LNCaP clone FGC (cell line): ENCODE data around the gene EFNA5.

ENCODE experiments used
- DNase-seq: peaks from one replicate; pipeline ENCODE4 v3.0.0-alpha.2; 2011; ENCODE audit warnings: low read depth
- H3K4me3 ChIP-seq: 2 replicates; pipeline ENCODE4 v1.5.1; 2011; ENCODE audit warnings: mild to moderate bottlenecking, low read depth, low read length, control low read depth
- TF ChIP-seq, protein P1 (sequence below): IDR thresholded peaks from 2 replicates; pipeline ENCODE4 v1.5.1; 2012; ENCODE audit warnings: mild to moderate bottlenecking; ENCODE audit not compliant: control insufficient read depth, insufficient read depth; ENCODE audit errors: extremely low read depth

EFNA5 gene

DNA sequence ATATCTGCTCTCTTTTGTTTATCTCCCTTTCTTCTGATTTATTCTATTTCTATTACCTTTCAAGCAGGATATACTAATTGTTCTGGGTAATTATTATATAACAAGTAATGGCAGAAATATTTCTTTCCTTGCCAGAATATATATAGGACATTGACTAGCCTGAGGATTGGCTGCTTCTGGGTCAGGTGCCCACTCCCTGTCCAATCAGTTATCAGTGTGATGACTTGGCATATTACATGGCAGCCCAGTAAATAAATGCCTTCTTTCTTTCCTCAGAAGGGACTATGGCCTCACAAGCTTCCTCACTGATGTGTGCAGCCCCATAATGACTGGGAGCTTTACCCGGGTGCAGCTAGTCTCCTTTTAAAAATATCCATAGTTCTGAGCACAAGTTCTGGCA is 301.1 kb downstream of the EFNA5 start:
- DNase-seq, result no peak
- H3K4me3 ChIP-seq, result no peak overlapping the region
- TF ChIP-seq, protein P1, sequence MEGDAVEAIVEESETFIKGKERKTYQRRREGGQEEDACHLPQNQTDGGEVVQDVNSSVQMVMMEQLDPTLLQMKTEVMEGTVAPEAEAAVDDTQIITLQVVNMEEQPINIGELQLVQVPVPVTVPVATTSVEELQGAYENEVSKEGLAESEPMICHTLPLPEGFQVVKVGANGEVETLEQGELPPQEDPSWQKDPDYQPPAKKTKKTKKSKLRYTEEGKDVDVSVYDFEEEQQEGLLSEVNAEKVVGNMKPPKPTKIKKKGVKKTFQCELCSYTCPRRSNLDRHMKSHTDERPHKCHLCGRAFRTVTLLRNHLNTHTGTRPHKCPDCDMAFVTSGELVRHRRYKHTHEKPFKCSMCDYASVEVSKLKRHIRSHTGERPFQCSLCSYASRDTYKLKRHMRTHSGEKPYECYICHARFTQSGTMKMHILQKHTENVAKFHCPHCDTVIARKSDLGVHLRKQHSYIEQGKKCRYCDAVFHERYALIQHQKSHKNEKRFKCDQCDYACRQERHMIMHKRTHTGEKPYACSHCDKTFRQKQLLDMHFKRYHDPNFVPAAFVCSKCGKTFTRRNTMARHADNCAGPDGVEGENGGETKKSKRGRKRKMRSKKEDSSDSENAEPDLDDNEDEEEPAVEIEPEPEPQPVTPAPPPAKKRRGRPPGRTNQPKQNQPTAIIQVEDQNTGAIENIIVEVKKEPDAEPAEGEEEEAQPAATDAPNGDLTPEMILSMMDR, result no peak

DNA sequence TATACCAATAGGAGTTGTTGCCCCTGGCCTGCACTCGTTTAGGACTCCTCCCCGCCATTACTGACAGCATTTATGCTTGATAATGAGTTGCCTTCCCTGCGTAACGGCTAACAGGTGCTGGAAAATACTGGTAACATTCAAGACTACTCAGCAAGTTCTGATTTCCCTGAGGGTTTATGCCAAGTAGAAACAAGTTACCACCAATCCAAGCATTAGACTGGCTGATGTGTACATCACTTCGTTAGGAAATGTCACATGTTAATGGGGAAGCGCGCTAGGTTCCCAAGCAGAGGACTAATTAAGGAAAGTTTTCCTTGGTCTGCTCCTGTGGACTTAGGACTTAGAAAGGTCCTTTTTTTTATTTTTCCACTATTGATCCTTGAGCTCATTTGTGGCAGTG is 302.1 kb downstream of the EFNA5 start:
- TF ChIP-seq, protein P1, result no peak
- DNase-seq, result no peak
- no peak overlapping the region for H3K4me3 ChIP-seq

DNA sequence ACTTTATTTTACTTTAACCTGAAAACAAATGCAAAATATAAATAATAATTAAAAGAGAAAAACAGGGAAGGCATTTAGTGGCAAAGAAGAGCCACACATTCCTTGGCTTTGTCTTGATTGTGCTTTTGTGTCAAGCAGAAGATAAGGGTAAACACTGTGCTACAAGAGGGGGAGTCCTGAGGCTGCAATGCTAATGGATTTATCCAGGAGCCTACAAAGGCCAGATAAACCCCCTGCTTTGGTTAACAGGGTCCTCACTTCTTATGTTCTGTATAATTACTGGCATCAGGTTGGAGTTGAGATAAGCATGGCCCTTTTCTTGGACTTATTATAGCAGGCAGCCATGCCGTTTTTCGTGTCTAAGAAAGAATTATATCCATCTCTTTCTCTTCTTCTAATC is 302.8 kb downstream of the EFNA5 start:
- H3K4me3 ChIP-seq, result no peak overlapping the region
- TF ChIP-seq, protein P1, result no peak
- DNase-seq, result no peak

DNA sequence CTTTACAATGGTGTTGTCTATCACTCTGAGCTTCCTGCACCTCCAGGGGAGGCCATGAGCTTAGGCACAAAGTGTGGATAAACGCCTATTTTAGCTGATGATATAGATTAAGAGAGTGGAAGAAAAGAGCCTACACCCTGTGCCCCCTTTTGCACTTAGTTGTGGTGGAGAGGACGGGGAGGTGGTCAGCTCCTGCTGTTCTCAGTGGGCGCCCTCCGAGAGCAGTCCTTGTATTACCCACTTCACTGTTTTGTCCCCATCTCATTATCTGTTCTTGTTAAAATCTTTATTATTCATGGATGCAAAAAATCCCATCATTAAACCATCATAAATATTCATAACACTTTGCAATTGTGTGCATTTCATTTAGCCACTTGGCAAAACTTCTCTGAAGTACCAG is 303.3 kb downstream of the EFNA5 start:
- no peak overlapping the region for H3K4me3 ChIP-seq
- TF ChIP-seq, protein P1, result no peak
- DNase-seq, result no peak

DNA sequence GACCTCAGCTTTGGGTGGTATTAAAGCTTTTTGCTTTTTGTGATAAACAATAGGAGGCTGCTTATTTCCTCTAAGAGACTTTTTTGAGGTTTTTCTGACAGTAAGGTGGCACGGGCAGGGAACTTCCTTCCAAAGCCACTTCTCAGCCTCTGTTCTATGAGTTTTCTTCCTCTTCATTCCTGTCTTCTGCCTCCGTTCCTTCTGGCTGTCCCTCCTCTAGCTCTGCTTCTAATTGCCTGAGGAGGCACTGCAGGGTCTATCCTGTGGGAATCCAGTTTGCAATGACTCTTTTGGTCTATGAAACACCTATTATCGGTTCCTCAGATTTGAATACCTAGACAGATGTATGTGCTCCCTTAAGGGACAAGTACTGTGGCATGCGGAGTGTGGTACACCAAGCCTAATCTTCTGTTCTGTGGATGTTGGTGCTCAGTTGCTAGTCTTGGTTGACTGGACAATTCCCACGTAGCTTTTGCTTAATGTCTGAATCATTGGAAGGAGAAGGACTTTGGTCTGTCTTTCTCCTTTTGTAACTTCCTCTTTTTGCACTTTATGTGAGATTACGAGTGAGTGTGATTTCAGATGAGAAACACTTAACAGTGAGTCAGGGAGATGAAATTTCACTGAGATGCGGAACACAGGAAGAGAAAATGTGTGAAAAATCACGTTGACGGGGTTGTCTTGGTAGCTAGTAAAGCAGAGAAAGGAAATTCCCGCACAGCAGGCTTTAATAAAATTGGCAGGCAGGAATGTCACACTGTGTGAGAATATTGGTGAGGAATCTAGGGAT is 305.2 kb downstream of the EFNA5 start:
- DNase-seq, result no peak
- H3K4me3 ChIP-seq, result no peak overlapping the region
- TF ChIP-seq, protein P1, result no peak

DNA sequence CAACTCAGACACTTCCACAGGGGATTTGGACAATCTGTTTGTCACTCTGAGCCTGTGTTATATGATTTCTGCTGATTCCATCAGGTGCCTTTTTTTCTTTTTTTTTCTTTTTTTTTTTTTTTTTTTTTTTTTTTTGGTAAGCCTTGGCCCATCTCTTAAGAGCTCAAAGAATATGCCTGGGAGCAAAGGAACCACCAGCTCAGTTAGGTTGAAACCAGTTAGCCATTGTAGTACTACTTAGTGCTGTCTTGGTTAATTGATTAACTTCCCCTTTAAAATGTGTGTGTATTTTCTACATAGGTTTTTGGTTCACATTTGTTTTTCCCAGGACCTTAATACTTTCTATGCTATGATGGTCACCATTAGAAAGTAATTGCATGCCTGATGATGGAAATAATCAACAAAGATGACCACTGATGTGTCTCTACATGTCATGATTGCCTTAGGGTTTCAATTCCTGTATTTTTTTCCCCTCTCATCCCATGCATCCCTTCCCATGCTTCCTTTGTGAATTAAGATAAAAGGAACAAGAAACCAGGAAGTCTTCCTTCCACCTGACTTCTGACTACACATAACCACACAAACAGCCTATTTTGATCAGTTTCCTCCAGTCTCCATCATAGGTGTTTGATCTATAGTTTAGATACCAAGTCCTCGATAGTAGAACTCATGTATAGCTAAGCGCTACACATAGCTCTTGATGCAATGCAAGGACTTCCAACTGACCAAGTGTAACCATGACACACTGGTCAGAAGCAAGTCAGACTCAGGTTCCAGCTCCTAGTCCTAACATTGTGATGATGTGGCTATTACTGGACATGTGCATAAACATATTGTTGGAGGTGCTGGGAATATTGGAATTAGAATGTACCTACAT is 306.1 kb downstream of the EFNA5 start:
- TF ChIP-seq, protein P1, result no peak
- DNase-seq, result no peak
- no peak overlapping the region for H3K4me3 ChIP-seq

DNA sequence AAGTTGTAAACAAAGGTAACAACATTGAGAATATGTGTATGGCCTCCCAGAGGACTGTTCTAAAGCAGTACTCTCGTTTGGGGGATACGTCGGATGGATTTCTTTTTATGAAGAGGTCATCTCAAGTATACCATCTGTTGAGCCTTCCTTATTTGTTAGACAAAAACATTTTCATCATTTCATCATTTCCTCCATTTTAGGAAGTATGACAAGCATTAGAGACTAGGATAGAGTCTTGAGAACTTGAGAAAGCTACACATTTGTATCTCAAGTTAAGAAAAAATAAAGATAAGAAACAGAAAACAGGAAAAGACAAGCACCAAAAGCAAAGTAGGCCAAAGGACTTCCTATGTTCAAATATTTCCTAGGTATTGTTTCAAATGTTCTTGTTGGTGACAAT is 307.0 kb downstream of the EFNA5 start:
- H3K4me3 ChIP-seq, result no peak overlapping the region
- TF ChIP-seq, protein P1, result no peak
- no peak for DNase-seq
